HCT116 (cell line): Measurements from ENCODE around the gene MZB1.

Experiments
- ELF1 ChIP-seq: IDR thresholded peaks from 2 replicates; pipeline ENCODE4 v1.6.1; 2012; ENCODE audit warnings: low read depth, borderline replicate concordance
- FOSL1 ChIP-seq: IDR thresholded peaks from 2 replicates; pipeline ENCODE4 v1.6.1; 2012; ENCODE audit warnings: low read depth
- POLR2A ChIP-seq: IDR thresholded peaks from 2 replicates; pipeline ENCODE4 v1.7.0; 2011; ENCODE audit warnings: borderline replicate concordance; ENCODE audit not compliant: insufficient read depth, insufficient read length; ENCODE audit errors: extremely low read depth
- POLR2AphosphoS5 ChIP-seq: IDR thresholded peaks from 2 replicates; pipeline ENCODE4 v1.6.1; 2011; ENCODE audit warnings: mild to moderate bottlenecking, low read depth, low read length, moderate library complexity
- SP1 ChIP-seq: IDR thresholded peaks from 2 replicates; pipeline ENCODE4 v1.6.1; 2012; ENCODE audit warnings: low read depth
- SRF ChIP-seq: IDR thresholded peaks from 2 replicates; pipeline ENCODE4 v1.6.1; 2012; ENCODE audit warnings: low read depth
- TF ChIP-seq, protein P1 (sequence below): IDR thresholded peaks from 2 replicates; pipeline ENCODE4 v1.6.1; 2012
- TF ChIP-seq, protein P2 (sequence below), 3 experiments: fragments of 200-600 bp in 1 of 3; sonication (generic) in 1 of 3; IDR thresholded peaks in 2 of 3; conservative IDR thresholded peaks in 1 of 3; 2 replicates each; pipeline ENCODE4 v1.5.1; 2012 to 2017; ENCODE audit warnings: low read depth in 2 of 3, low read length in 2 of 3, antibody characterized with exemption in 1 of 3, borderline replicate concordance in 1 of 3, control low read depth in 1 of 3, mild to moderate bottlenecking in 1 of 3, mixed read lengths in 1 of 3, mixed run types in 1 of 3, moderate library complexity in 1 of 3; ENCODE audit not compliant: insufficient read depth in 1 of 3
- TF ChIP-seq, protein P3 (sequence below): IDR thresholded peaks from 2 replicates; pipeline ENCODE4 v1.6.1; 2011; ENCODE audit warnings: mild to moderate bottlenecking, low read length, moderate library complexity; ENCODE audit not compliant: insufficient replicate concordance; ENCODE audit errors: extremely low read depth
- TF ChIP-seq, protein P4 (sequence below): IDR thresholded peaks from 2 replicates; pipeline ENCODE4 v1.6.1; 2012

DNA sequence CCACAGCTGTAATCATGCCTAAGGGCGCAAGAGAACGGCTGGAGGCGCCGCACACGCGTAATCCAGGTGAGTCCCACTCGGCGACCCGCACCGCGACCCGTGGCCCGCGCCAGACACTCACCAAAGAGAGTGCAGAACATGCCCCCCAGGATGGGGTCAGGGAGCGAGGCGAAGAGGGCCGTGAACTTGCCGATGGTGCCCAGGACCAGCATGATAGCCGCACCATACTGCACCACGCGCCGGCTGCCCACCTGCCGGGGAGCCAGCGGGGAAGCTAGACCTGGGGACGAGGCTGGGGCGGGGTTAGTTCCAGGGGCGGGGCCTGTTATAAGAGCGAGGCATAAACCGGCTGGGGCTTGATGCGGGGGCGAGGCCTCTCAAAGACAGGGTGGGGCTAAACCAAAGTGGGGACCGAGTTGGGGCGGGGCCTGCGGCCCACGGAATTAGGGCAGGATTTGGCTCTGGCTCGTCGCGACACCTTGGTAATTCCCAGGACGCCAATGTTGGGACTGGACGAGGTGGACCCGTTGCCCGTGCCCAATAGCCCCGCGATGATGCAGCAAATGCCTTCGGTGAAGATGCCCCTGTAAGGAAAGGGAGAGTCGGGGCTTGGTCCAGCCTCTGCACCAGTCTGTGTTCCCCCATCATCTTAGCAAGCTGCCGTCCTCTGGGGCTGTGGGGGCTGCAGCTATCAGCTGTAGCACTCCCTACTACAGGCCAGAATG, 11.4 kb downstream of the MZB1 start:
- no peak for TF ChIP-seq POLR2A
- TF ChIP-seq POLR2AphosphoS5 = no peak
- TF ChIP-seq SP1 = no peak
- TF ChIP-seq, protein P1, sequence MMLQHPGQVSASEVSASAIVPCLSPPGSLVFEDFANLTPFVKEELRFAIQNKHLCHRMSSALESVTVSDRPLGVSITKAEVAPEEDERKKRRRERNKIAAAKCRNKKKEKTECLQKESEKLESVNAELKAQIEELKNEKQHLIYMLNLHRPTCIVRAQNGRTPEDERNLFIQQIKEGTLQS = no peak
- TF ChIP-seq, protein P2, sequence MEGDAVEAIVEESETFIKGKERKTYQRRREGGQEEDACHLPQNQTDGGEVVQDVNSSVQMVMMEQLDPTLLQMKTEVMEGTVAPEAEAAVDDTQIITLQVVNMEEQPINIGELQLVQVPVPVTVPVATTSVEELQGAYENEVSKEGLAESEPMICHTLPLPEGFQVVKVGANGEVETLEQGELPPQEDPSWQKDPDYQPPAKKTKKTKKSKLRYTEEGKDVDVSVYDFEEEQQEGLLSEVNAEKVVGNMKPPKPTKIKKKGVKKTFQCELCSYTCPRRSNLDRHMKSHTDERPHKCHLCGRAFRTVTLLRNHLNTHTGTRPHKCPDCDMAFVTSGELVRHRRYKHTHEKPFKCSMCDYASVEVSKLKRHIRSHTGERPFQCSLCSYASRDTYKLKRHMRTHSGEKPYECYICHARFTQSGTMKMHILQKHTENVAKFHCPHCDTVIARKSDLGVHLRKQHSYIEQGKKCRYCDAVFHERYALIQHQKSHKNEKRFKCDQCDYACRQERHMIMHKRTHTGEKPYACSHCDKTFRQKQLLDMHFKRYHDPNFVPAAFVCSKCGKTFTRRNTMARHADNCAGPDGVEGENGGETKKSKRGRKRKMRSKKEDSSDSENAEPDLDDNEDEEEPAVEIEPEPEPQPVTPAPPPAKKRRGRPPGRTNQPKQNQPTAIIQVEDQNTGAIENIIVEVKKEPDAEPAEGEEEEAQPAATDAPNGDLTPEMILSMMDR (IDR thresholded peaks at IDR 0.05 in 2 of 3, conservative IDR thresholded peaks at IDR 0.05 in 1 of 3; ENCODE audit: borderline replicate concordance in 1 of 3, insufficient read depth in 1 of 3, low read depth in 2 of 3, low read length in 2 of 3) = no peak
- no peak for TF ChIP-seq FOSL1
- no peak for TF ChIP-seq SRF
- TF ChIP-seq, protein P3, sequence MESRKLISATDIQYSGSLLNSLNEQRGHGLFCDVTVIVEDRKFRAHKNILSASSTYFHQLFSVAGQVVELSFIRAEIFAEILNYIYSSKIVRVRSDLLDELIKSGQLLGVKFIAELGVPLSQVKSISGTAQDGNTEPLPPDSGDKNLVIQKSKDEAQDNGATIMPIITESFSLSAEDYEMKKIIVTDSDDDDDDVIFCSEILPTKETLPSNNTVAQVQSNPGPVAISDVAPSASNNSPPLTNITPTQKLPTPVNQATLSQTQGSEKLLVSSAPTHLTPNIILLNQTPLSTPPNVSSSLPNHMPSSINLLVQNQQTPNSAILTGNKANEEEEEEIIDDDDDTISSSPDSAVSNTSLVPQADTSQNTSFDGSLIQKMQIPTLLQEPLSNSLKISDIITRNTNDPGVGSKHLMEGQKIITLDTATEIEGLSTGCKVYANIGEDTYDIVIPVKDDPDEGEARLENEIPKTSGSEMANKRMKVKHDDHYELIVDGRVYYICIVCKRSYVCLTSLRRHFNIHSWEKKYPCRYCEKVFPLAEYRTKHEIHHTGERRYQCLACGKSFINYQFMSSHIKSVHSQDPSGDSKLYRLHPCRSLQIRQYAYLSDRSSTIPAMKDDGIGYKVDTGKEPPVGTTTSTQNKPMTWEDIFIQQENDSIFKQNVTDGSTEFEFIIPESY = no peak
- TF ChIP-seq, protein P4, sequence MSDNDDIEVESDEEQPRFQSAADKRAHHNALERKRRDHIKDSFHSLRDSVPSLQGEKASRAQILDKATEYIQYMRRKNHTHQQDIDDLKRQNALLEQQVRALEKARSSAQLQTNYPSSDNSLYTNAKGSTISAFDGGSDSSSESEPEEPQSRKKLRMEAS = no peak
- TF ChIP-seq ELF1 = no peak
